EH (cell line): ENCODE data around the gene SUPT20HL1.
"Not testable (repeated sequence)": the region's sequence is repeated elsewhere in the genome, so short reads cannot be mapped to it uniquely, and the experiment has no call there.

Experiments used
- DNase-seq: peaks from one replicate; pipeline ENCODE4 v3.0.0-alpha.2; 2015; ENCODE audit warnings: low read depth

Gene SUPT20HL1

DNA sequence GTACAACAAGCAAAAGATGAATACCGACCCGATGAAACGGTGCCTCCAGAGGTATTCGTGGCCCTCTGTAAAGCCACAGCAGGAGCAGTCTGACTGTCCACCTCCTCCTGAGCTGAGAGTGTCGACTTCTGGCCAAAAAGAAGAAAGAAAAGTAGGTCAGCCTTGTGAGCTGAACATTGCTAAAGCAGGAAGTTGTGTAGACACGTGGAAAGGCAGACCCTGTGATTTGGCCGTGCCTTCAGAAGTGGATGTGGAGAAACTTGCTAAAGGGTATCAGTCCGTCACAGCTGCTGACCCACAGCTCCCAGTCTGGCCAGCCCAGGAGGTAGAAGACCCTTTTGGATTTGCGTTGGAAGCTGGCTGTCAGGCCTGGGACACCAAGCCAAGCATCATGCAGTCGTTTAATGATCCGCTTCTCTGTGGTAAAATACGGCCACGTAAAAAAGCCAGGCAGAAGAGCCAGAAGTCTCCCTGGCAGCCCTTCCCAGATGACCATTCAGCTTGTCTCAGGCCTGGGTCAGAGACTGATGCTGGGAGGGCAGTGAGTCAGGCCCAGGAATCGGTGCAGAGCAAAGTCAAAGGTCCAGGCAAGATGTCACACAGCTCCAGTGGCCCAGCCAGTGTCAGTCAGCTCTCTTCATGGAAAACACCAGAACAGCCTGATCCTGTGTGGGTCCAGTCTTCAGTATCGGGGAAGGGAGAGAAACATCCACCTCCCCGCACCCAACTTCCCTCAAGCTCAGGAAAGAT lies 3.2 kb downstream of the SUPT20HL1 start:
- not testable (repeated sequence) for DNase-seq

DNA sequence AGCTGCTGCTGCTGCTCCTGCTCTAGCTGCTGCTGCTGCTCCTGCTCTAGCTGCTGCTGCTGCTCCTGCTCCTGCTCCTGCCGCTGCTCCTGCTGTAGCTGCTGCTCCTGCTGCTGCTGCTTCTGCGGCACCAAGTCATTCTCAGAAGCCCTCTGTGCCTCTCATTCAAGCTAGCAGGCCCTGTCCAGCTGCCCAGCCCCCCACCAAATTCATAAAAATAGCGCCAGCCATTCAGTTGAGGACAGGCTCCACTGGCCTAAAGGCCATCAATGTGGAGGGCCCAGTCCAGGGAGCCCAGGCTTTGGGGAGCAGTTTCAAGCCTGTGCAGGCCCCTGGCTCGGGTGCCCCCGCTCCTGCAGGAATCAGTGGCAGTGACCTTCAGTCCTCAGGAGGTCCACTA lies 3.9 kb downstream of the SUPT20HL1 start:
- DNase-seq: no peak

DNA sequence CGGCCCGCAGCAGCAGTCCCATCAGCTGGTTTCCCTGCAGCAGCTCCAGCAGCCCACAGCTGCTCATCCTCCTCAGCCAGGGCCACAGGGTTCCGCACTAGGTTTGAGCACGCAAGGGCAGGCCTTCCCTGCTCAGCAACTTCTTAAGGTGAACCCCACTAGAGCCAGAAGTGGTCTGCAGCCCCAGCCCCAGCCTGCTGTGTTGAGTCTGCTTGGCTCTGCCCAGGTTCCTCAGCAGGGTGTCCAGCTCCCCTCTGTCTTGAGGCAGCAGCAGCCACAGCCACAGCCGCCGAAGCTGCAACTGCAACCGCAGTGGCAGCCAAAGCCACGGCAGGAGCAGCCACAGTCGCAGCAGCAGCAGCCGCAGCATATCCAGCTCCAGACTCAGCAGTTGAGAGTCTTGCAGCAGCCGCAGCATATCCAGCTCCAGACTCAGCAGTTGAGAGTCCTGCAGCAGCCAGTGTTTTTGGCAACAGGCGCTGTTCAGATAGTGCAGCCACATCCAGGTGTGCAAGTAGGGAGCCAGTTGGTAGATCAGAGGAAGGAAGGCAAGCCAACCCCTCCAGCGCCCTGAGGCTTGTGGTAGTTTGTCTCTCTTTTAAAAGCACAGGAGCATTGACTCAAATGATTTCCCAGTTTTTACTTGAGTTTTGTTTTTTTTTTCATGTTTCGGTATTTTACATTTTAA lies 4.6 kb downstream of the SUPT20HL1 start:
- DNase-seq: no peak

DNA sequence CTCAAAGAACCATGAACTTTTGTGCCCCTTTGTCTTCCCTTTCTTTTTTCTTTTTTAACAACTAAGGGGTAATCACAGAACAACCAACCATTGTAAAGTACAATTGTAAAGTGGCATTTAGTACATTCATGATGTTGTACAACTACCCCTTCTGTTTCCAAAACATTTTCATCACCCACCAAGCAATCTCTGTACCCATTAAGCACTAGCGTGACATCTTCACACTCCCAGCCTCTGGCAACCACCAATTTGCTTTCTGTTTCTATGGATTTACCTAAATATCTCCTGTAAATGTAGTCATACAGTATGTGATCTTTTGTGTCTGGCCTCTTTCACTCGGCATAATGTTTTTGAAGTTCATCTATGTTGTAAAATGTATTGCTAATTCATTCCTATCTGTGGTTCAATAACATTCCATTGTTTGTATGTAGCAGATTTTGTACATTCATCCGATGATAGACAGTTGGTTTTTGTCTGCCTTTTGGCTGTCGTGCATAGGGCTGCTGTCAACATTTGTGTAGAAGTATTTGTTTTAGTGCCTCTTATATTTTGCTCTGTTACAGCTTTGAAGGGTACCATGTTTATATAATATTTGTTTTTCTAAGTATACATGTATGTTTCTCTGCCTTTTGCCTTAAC lies 6.4 kb downstream of the SUPT20HL1 start:
- not testable (repeated sequence) for DNase-seq

DNA sequence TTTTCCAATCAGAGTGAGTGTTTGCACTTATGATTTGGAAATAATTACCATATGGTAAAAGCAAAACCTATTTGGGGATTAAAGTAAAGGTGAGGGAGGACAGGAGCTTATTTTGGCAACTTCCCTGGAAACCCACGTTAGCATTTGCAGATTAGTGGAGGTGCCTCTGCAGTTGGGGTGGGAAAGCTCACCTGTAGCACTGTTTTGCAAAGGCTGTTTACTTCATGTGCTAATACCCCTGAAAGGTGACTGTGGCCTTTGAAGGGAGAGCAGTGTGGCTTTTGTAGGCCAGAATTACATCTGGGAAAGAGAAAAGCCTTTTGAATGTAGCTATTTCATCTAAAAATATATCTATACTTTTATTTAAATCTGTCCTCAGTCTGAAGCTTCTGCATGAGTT lies 9.4 kb downstream of the SUPT20HL1 start:
- no peak for DNase-seq

DNA sequence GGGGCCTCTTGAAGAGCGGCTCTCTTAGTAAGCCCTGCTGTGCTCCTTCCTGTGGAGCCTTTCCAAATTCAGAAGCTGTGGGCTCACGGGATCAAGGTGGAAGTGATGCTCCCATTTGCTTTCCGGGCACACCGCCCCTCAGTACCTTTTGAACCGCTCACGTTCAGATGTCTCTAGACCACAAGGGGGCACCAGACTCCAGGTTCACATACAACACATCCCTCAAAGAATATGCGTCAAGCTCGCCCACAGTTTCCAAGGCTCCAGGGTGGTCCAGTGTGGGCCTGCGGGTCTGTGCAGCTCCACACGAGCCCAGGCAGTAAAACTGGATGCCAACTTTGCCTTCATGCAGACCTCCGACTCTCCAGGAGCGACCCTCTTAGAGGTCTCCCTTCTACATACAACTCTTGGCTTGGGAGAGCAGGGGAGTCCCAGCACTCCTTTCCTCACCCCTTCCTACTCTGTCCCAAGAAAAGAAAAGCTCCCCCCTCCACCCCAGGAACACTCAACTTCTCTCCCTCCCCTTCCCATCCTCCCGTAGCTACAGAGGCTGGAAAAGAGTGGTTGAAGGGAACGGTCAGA lies 11.0 kb downstream of the SUPT20HL1 start:
- peak; percentile 48 for DNase-seq

DNA sequence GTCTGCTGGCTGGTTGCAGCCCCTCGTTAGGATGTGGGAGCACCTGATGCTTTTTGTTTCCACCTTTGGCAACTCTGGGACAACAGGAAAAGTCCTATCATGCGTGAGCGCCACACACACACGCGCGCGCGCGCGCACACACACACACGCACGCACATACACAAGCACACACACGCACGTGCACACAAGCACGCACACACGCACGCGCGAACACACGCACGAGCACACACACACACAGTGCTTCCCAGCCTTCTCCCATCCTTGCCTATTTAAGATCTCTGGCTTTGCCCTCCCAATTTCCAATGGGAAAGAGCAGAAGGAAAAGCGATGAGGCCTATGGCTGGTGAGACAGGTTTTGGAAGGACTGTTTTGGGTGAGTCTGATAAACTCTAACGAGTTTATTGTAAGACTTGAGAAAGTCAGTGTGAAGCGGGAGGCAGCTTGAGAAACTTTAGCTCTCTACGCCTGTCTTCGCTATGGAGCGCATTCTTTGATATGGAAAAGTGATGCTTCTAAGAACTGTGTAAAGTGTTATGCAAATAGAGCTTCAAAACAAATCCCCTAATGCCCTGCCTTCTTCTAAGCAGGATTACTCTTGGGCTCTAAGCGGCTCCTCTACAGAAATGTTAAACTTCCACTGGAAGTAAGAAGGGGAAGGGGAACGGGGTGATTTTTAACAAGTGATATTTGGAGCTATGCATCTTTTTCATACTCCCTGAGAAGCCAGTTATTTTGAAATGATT lies 11.8 kb downstream of the SUPT20HL1 start:
- DNase-seq: no peak

DNA sequence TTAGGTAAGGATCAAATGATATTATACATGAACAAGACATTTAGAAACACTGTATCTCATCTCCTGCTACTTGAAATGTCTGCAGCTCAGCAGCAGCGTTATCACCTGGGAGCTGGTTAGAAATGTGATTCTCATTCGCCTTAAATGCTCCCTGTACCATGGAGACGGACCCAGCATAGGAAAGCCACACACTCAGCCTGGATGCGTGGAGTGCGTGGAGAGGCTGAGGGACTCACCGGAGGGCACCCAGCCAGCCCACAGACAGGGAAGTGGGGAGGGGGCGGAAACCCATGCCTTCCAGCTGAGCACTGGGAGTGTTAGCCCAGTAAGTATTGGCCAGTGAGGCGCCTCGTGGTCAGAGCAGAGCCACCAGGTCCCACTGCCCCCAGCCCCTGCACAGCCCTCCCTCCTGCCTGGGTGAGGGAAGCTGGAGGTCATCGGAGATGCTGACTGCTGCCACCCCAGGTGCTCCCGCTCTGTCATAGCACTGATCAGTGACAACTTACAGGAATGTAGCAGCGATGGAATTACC lies 15.2 kb downstream of the SUPT20HL1 start:
- no peak for DNase-seq

DNA sequence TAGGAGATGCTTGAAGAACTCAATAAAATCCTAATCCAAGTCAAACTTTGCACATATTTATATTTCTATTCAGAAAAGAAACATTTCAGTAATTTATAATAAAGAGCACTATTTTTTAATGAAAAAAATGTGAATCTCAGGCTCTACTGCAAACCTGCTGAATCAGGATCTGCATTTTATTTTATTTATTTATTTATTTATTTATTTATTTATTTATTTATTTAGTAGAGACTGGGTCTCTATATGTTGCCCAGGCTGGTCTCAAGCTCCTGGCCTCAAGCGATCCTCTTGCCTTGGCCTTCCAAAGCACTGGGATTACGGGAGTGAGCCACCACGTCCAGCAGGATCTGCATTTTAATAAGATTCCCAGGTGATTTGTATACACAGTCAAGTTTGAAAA lies 16.0 kb downstream of the SUPT20HL1 start:
- DNase-seq: no peak

DNA sequence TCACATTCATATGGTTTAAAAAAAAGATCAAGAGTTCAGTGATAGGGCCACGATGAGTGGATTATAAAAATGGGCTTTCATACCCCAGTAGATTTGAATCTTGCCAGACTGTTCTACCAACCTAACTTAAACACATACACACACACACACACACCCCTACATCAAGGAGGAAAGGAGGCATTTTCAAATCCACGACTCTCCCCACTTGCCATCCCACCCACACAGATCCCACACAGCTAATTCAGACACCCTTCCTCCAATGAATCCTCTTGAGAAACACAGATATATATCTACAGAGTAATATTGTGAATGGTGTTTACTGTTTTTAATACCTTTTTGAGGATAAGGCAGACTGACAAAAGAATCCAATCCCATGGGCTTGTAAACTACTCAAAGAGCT lies 16.8 kb downstream of the SUPT20HL1 start:
- no peak for DNase-seq

DNA sequence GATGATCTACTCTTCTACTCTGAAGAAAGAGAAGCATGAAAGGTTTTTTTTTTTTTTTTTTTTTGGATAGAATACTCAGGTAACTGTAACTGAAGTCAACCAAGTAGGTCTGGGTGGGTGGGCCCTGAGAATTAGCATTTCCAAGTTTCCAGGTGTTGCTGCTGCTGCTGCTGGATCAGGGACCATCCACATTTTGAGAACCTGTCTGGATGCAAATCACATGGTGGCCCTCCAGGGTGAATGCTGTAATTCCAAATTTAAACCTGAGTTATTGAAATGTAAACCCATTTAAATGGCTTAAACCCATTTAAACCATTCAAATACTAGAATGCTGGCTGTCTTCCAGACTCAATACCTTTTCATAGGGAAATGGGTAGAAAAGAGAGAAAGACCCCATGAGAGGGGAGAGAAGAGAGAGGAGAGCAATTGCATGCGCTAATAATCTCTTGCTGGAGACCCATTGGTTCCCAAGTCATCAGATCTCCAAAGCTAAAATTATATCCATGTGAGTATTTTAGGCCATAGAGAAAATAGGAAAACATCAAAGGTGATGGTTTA lies 17.6 kb downstream of the SUPT20HL1 start:
- DNase-seq: no peak

DNA sequence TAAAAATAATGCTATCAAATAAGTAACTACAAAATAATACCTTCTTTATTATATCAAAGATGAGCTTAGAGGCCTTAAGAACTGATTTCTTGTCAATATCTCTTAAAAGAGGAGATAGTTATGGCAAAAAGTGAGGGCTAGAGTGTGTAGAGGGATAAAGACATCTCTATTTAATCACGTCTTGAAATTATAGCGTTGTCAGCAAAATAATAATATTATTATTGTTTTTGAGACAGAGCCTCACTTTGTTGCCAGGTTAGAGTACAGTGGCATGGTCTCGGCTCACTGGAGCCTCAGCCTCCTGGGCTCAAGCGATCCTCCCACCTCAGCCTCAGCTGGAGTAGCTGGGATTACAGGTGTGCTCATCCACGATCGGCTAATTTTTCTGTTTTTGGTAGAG lies 18.3 kb downstream of the SUPT20HL1 start:
- DNase-seq: no peak

DNA sequence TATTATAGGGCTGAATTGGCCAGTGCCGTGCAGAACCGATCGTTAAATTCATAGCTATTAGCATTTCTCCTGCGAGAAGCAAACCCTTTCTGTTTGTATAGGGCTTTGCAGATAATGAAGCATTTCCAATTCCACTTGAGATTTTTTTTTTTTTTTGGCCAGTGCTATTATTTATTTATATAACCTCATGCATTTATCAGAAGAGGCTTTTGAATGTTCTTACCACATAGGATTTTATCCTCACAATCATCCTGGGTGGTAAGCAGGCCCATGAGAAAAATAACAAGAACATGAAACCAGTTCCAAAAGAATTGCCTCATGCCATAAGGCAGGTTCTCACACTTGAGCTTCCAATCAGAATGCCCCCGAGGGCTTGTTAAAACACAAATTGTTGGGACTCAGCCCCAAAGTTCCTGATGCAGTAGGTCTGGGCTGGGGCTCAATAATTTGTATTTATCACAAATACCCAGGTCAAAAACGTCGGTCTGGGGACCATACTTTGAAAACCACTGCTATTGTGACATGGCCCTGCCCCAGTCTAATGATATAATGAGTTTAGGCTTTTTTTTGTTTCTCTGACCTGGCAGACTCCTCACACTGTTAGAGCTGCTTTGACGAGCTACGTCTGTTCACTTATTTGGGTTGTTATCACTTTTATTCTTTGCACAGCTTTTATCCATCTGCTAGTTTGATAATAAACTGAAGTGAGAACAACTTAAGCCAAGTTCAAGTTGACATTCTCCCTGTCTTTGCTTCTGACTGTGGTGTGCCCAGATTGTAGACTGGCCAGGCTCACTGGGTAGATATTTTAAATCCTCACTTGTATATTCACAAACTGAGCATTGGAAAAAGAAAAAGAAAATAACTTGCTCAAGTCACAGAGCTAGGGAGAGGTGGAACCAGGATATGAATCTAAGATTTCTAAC lies 20.1 kb downstream of the SUPT20HL1 start:
- peak; percentile 2 for DNase-seq

DNA sequence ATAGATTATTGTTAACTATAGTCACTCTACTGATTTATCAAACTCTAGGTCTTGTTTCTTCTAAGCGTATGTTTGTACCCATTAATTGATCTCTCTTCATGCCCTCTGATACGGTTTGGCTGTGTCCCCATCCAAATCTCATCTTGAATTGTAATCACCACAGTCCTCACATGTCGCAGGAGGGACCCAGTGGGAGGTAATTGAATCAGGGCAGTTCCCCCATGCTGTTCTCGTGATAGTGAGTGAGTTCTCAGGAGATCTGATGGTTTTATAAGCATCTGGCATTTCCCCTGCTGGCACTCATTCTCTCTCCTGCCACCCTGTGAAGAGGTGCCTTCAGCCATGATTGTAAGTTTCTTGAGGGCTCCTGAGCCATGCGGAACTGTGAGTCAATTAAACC lies 21.9 kb downstream of the SUPT20HL1 start:
- DNase-seq: not testable (repeated sequence)

DNA sequence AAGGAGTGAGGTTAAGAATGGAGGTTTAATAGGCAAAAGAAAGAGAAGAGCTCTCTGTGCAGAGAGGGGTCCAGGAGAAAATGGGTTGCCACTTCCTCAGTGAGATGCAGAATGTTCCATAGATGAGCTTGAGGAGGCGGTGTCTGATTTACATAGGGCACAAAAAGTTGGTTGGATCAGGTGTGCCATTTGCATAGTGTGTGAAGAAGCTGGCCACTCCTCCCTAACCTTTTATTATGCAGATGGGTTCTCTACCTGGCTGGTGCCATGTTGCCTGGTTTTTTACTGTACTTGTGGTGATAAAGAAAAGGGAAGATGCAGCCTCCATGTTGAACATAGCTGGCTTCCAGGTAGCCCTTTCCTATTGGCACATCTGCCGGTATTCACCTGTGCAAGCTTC lies 27.3 kb downstream of the SUPT20HL1 start:
- DNase-seq: no peak

DNA sequence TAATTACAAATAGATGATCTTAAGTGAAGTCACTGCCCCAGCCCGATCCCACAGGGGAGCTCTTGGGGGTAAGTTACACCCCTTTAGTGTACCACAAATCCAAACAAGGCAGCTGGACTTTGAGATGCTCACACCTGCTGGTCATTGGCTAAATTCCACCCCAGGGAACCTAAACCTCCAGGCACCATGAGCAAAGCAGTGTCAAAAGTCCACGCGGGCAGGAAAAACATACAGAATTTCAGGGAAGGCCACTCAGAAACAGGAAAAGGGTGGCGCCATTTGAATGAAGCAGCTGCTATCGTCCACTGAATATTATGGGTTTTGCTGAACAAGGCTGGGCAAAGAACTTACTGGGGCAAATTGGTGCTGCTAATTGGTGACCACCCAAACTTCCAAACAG lies 30.9 kb downstream of the SUPT20HL1 start:
- DNase-seq: no peak

DNA sequence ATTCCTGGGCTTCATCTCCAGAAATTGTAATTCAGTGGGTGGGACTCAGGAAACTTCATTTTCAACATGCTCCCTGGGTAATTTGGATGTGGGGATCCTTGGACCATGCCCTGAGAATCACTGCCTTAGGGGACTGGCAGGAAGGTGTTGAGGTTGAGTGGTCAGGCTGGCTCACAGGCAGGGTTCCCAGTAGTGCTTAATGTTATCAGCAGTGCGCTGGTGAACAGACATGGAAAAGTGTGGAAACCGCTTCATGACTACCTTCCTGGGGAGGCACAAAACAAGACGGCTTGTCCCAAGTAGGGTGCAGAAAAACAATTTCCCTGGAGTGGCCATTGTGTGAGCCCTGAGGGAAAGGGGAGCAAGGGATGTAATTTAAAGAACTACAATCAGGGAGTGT lies 31.4 kb downstream of the SUPT20HL1 start:
- DNase-seq: no peak

DNA sequence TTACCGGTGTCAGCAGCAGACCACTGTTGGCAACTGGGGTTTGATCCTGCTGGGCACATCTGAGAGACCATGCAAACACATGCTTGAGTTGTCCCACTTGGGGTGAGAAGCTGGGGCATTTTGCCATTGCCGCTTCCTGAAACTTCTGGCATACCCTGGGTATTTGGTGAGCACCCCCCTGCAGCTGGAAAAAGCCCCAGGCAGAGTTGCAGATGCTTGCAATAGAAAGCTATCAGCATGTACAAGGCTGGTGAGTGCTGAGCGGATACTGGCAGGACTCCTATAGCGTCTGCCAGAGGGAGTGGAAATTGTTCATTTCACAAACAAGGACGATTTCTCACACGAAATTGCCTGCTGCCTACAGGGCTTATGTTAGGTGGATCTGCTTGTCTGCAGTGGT lies 32.3 kb downstream of the SUPT20HL1 start:
- peak; percentile 4 for DNase-seq

DNA sequence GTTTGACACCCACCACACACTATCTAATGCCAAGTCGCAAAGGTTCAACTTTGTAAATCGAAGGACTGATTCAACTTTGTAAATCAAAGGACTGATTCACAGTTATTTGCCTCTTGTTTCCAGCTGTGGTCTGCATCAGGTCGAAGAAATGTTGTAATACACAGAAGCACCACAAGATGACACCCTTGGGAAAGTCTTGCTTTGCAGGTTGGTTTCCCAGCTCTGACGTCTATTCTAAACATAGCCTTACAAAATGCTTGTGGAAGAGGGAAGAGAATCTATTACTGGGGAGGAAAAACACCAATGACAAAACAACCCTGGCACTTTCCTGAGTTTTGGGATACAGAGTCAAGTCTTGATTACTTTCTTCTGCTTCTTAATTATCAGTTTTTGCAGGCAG lies 35.3 kb downstream of the SUPT20HL1 start:
- peak; percentile 68 for DNase-seq

DNA sequence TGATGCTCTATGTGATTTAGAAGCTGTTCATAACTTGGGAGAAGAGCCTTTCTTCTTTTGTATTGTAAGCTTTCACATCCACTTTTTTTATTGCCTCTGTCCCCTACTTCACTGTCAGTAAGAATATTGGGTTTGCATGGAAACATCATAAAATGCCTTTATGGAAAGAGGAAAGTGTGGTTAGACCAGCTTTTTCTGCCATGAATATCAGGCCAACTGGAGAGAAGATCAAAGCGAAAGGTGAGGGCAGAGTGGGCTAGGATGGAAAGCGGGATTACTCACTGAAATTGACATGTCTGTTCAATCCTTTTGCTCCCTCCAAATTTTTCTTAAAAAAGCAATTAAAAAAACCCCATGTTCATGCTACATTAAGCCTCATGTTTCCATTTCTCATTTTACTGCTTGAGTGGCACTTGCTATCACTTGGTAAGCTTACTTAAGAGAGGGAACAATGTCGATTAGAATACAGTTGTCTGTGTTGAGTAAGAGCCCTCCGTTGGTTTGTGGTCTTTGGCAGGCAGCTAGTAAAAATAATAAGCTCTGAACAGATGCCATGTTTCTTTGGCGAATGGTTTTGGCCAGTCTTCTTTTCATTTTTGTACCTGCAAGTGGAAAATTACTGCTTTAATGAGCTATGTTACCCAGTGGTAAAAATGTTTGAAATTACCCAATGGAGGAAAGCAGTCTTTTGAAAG lies 35.9 kb downstream of the SUPT20HL1 start:
- DNase-seq: peak; percentile 41
